Caco-2 (cell line): ENCODE measurements around the gene CARD9. TPM values are rescaled to one million over a fixed set of nuclear protein-coding genes. Genes with fewer than 3 reads are reported as not detected.

Experiments used
- BruUV-seq: library from RNA; stranded (reverse); fragments of 400-500 nt; replicated peaks from 2 replicates; lab custom pipeline; 2021; lab: Mats Ljungman, UMichigan
- CTCF ChIA-PET: fragments of 300-600 bp; sonication (Branson Sonifier 250); formaldehyde crosslinking; loops from one replicate; lab custom pipeline; 2022; ENCODE audit warnings: antibody characterized with exemption; lab: Charles Lee
- POLR2A ChIA-PET: fragments of 300-600 bp; sonication (Branson Sonifier 250); formaldehyde crosslinking; loops from one replicate; lab custom pipeline; 2022; ENCODE audit warnings: antibody characterized with exemption; lab: Charles Lee
- DNase-seq, 2 experiments: peaks; one replicate each; pipeline versions ENCODE4 v3.0.0 to v3.0.0-alpha.2; 2020 to 2022
- H3K27me3 ChIP-seq: replicated peaks from 2 replicates; pipeline ENCODE4 v1.6.0; 2011; ENCODE audit warnings: low read length; ENCODE audit not compliant: control insufficient read depth, insufficient read depth
- H3K36me3 ChIP-seq: 2 replicates; pipeline ENCODE4 v1.5.1; 2011; ENCODE audit warnings: low read length; ENCODE audit not compliant: control insufficient read depth, insufficient read depth
- H3K4me1 ChIP-seq: fragments of 250-450 bp; sonication (Bioruptor Pico); 2 replicates; pipeline ENCODE4 v1.5.1; 2020; ENCODE audit warnings: mild to moderate bottlenecking
- H3K4me3 ChIP-seq: 2 replicates; pipeline ENCODE4 v1.5.1; 2011; ENCODE audit warnings: low read depth, mild to moderate bottlenecking, control low read depth, low read length
- H3K9me3 ChIP-seq: fragments of 250-450 bp; sonication (Bioruptor Pico); 2 replicates; pipeline ENCODE4 v1.5.1; 2020; ENCODE audit warnings: mild to moderate bottlenecking, moderate library complexity
- H3K27ac Mint-ChIP-seq: one replicate; pipeline ENCODE4 v1.8.0; 2022; ENCODE audit warnings: mixed read lengths; ENCODE audit not compliant: unreplicated experiment
- H3K27me3 Mint-ChIP-seq: one replicate; pipeline ENCODE4 v1.8.0; 2022; ENCODE audit warnings: mixed read lengths; ENCODE audit not compliant: insufficient read depth, unreplicated experiment
- H3K36me3 Mint-ChIP-seq: one replicate; pipeline ENCODE4 v1.8.0; 2022; ENCODE audit warnings: mild to moderate bottlenecking, mixed read lengths; ENCODE audit not compliant: insufficient read depth, unreplicated experiment
- H3K4me1 Mint-ChIP-seq: one replicate; pipeline ENCODE4 v1.8.0; 2022; ENCODE audit warnings: low read depth, mixed read lengths; ENCODE audit not compliant: unreplicated experiment
- H3K4me3 Mint-ChIP-seq: one replicate; pipeline ENCODE4 v1.8.0; 2022; ENCODE audit warnings: mild to moderate bottlenecking, moderate library complexity, mixed read lengths; ENCODE audit not compliant: unreplicated experiment
- H3K9me3 Mint-ChIP-seq: one replicate; pipeline ENCODE4 v1.8.0; 2022; ENCODE audit warnings: mixed read lengths; ENCODE audit not compliant: unreplicated experiment
- CTCF ChIP-seq, 2 experiments: fragments of 200-600 bp in 1 of 2; IDR thresholded peaks; 1 replicate in 1 of 2; 2 replicates in 1 of 2; pipeline versions ENCODE4 v1.5.1 to v1.8.0; 2011 to 2022; ENCODE audit warnings: antibody characterized with exemption in 1 of 2, control low read depth in 1 of 2, inconsistent platforms in 1 of 2, low read depth in 1 of 2, low read length in 1 of 2, mild to moderate bottlenecking in 1 of 2, moderate library complexity in 1 of 2; ENCODE audit not compliant: insufficient read depth in 1 of 2, severe bottlenecking in 1 of 2, unreplicated experiment in 1 of 2
- intact Hi-C: fragments of 100-400 bp; cut with micrococcal nuclease; formaldehyde crosslinking; loops from one replicate; pipeline ENCODE4 v1.10.0; 2022; ENCODE audit not compliant: unreplicated experiment
- total RNA-seq: library from RNA; stranded (reverse); gene quantifications from 2 replicates; pipeline ENCODE4 v1.2.3, GENCODE V29; 2022

Gene CARD9
- total RNA-seq, 1 experiment from 2014 or later = 1.7 TPM

GRCh38 chr9:136364942-136365774 is 8.3 kb downstream of the CARD9 start:
- CTCF ChIA-PET = interaction anchor here (1.8 kb wide), 1 partner anchor 19 kb away, joined by 12 read pairs; no protein-coding TSS in a partner anchor
- no peak for DNase-seq
- Mint-ChIP-seq H3K27me3 (no peaks in the 10 kb centered on the region), H3K4me1 (no peaks in the 10 kb centered on the region), H3K27ac (peak overlapping the region; percentile 80), H3K9me3 (no peaks in the 10 kb centered on the region), H3K36me3 (peaks cover 42% of the 10 kb centered on the region), H3K4me3 (no peak overlapping the region)
- Histone ChIP-seq H3K27me3 (no peaks in the 10 kb centered on the region), H3K9me3 (no peaks in the 10 kb centered on the region), H3K4me1 (peaks cover 7% of the 10 kb centered on the region), H3K4me3 (no peak overlapping the region), H3K36me3 (no peaks in the 10 kb centered on the region)
- intact Hi-C loops = loop anchor here (5.0 kb wide), 2 partner anchors 32 to 38 kb away; partner anchors contain the start of gene GPSM1
- no TSS peak for BruUV-seq
- POLR2A ChIA-PET = no interaction called here
- TF ChIP-seq CTCF (IDR thresholded peaks at IDR 0.05; ENCODE audit: insufficient read depth in 1 of 2, low read depth in 1 of 2, low read length in 1 of 2, severe bottlenecking in 1 of 2, unreplicated experiment in 1 of 2) = no peak

- Histone ChIP-seq H3K4me3 (peak overlapping the region; percentile 22), H3K9me3 (no peaks in the 10 kb centered on the region), H3K4me1 (peaks cover 7% of the 10 kb centered on the region), H3K27me3 (no peaks in the 10 kb centered on the region), H3K36me3 (no peaks in the 10 kb centered on the region; the same call in 1 of the 2 replicates)
- Mint-ChIP-seq H3K4me3 (peak overlapping the region; percentile 73), H3K27ac (no peak overlapping the region), H3K9me3 (no peaks in the 10 kb centered on the region), H3K27me3 (no peaks in the 10 kb centered on the region), H3K4me1 (no peaks in the 10 kb centered on the region), H3K36me3 (peaks cover 52% of the 10 kb centered on the region)
- POLR2A ChIA-PET = interaction anchor here (2.1 kb wide), 1 partner anchor 18 kb away, joined by 13 read pairs; no protein-coding TSS in a partner anchor
- DNase-seq = no peak
- no peak for TF ChIP-seq CTCF (IDR thresholded peaks at IDR 0.05; ENCODE audit: insufficient read depth in 1 of 2, low read depth in 1 of 2, low read length in 1 of 2, severe bottlenecking in 1 of 2, unreplicated experiment in 1 of 2)
- intact Hi-C loops = loop anchor here (1.0 to 5.0 kb wide), 3 partner anchors 18 to 37 kb away; partner anchors contain the start of gene GPSM1
- CTCF ChIA-PET = interaction anchor here (0.7 to 1.7 kb wide), 8 partner anchors 8 to 268 kb away, joined by 3 to 49 read pairs (median 4); no protein-coding TSS in a partner anchor
- TSS peak; percentile 39 for BruUV-seq
These were observed 9.3 kb downstream of the CARD9 start for GRCh38 chr9:136363949-136364748.
